ENCODE data around the gene RIOX2.

Gene RIOX2

GRCh38 chr3:97901313-97902248, 70.7 kb downstream of the RIOX2 start:
- DNase-seq: no peak

DNA sequence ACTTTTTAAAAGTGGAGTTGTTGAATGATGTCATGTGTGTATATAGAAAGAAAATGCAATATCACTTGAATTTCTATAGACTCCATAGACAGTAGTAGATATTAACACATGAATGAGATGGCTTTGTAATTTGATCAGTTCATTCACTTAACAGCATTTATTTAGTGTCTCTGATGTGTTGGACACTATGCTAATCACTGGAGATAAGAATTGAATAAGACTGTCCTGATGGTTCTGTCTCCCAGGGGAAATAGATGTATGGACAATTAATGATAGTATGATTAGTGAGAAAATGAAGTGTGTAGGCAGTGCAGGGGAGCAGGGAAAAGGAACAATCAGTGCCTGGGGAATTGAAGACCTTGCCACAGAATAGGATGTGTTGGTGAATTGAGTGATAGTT, 72.9 kb downstream of the RIOX2 start:
- DNase-seq: no peak

- DNase-seq: no peak
Observed at GRCh38 chr3:97896547-97896946, 75.7 kb downstream of the RIOX2 start.

DNA sequence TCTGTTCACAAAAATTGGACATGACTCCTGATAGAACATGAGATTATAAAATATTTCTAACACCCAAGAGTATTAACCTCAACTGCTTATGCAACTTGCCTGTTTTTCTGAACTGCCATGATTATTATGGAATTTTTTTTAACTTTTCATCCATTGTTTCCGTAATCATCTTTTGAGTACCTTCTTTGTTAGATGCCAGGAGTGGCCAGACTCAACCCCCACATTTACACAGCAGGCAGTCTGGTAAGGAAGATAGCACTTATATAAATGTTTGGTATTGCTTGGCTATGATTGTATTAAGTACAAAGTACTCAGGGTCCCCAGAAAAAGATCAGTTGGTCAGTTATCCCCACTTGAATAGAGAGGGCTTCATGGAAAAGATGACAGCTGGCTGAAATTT, 76.1 kb downstream of the RIOX2 start:
- DNase-seq: no peak

GRCh38 chr3:97895216-97895615, 77.0 kb downstream of the RIOX2 start:
- no peak for DNase-seq

DNA sequence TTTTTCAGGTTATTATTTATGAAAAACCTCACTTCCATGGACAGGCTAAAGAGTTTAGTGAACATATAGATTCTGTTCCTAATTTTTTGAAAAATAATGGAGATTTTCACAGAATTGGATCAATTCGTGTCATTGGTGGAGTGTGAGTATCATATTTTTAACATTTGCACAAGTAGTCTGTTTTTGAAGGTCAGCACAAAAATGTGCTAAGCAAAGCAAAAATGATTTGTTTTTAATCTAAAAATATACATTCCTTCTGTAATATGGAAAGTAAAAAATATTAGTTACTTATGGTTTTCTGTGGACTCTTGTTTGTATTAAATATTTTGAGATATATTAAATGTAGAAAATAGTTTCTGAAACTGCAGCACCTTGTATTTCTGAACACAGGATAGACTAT, 79.4 kb downstream of the RIOX2 start:
- no peak for DNase-seq
